ENCODE results near the gene DENR. TPM values are rescaled to one million over a fixed set of nuclear protein-coding genes. Genes with fewer than 3 reads are reported as not detected.

DENR gene
- total and polyA plus RNA-seq, 12 donors: 13.3 to 52.6 (median 29.7) TPM

- no peaks in the 10 kb centered on the region for H3K4me1 ChIP-seq (replicated peaks in 1 of 2)
- H3K27me3 ChIP-seq: no peaks in the 10 kb centered on the region
- H3K4me3 ChIP-seq: no peak overlapping the region
- no peak overlapping the region for H3K27ac ChIP-seq
- DNase-seq: no peak
- TF ChIP-seq POLR2A (IDR thresholded peaks at IDR 0.05) (no peak), CTCF (IDR thresholded peaks at IDR 0.05) (no peak)
- intact Hi-C loops (cut with DNase I): no loop called here
- no peaks in the 10 kb centered on the region for H3K36me3 ChIP-seq (replicated peaks in 1 of 2)
- no peaks in the 10 kb centered on the region for H3K9me3 ChIP-seq (replicated peaks in 1 of 3)
- WGBS, 4 donors: 82 to 87% (median 83%) methylated on average over 3 of the region's 3 CpGs
Measured at GRCh38 chr12:122732170-122732569, 20.5 kb upstream of the DENR start.

GRCh38 chr12:122732611-122733010, 20.0 kb upstream of the DENR start:
- no peaks in the 10 kb centered on the region for H3K27me3 ChIP-seq
- H3K4me1 ChIP-seq (replicated peaks in 1 of 2): no peaks in the 10 kb centered on the region
- no peak for TF ChIP-seq CTCF (IDR thresholded peaks at IDR 0.05)
- no peak for TF ChIP-seq POLR2A (IDR thresholded peaks at IDR 0.05)
- intact Hi-C loops (cut with DNase I): no loop called here
- H3K9me3 ChIP-seq (replicated peaks in 1 of 3): no peaks in the 10 kb centered on the region
- H3K4me3 ChIP-seq: no peak overlapping the region
- DNase-seq: no peak
- no peaks in the 10 kb centered on the region for H3K36me3 ChIP-seq (replicated peaks in 1 of 2)
- no peak overlapping the region for H3K27ac ChIP-seq
- WGBS, 4 donors: 78 to 87% (median 82%) methylated on average over 4 of the region's 4 CpGs

GRCh38 chr12:122738571-122738970, 14.1 kb upstream of the DENR start:
- Histone ChIP-seq H3K4me3 (no peak overlapping the region), H3K9me3 (replicated peaks in 1 of 3) (no peaks in the 10 kb centered on the region), H3K36me3 (replicated peaks in 1 of 2) (no peaks in the 10 kb centered on the region), H3K4me1 (replicated peaks in 1 of 2) (no peaks in the 10 kb centered on the region), H3K27ac (no peak overlapping the region), H3K27me3 (no peaks in the 10 kb centered on the region)
- 82 to 90% (median 86%) methylated on average over 7 of the region's 7 CpGs for WGBS, 4 donors
- DNase-seq: no peak
- TF ChIP-seq POLR2A (IDR thresholded peaks at IDR 0.05) (no peak), CTCF (IDR thresholded peaks at IDR 0.05) (no peak)
- intact Hi-C loops (cut with DNase I): no loop called here

- Histone ChIP-seq H3K27ac (no peak overlapping the region), H3K9me3 (replicated peaks in 1 of 3) (no peaks in the 10 kb centered on the region), H3K27me3 (no peaks in the 10 kb centered on the region), H3K4me3 (no peak overlapping the region), H3K4me1 (replicated peaks in 1 of 2) (no peaks in the 10 kb centered on the region), H3K36me3 (replicated peaks in 1 of 2) (no peaks in the 10 kb centered on the region)
- no peak for TF ChIP-seq CTCF (IDR thresholded peaks at IDR 0.05)
- no peak for TF ChIP-seq POLR2A (IDR thresholded peaks at IDR 0.05)
- 91 to 95% (median 93%) methylated on average over 7 of the region's 7 CpGs for WGBS, 4 donors
- DNase-seq: no peak
- intact Hi-C loops (cut with DNase I): no loop called here
Measured at GRCh38 chr12:122740351-122740750, 12.3 kb upstream of the DENR start.

Measured in adrenal gland (tissue), 12 donors.